A673 (cell line): ENCODE measurements around the gene ATAT1.

Experiments used
- EZH2 ChIP-seq: fragments of 200-600 bp; sonication (generic); IDR thresholded peaks from 2 replicates; pipeline ENCODE4 v1.6.1; 2017; ENCODE audit warnings: borderline replicate concordance, low read depth, mild to moderate bottlenecking, mixed read lengths, antibody characterized with exemption, low read length; ENCODE audit not compliant: poor library complexity, severe bottlenecking
- TF ChIP-seq, protein P1 (sequence below): fragments of 300-800, 200-600 bp; sonication (generic); conservative IDR thresholded peaks from 2 replicates; pipeline ENCODE4 v1.5.1; 2017; ENCODE audit warnings: low read depth, mild to moderate bottlenecking, antibody characterized with exemption, low read length, moderate library complexity, mixed read lengths

- TF ChIP-seq EZH2, result no peak
- TF ChIP-seq, protein P1, sequence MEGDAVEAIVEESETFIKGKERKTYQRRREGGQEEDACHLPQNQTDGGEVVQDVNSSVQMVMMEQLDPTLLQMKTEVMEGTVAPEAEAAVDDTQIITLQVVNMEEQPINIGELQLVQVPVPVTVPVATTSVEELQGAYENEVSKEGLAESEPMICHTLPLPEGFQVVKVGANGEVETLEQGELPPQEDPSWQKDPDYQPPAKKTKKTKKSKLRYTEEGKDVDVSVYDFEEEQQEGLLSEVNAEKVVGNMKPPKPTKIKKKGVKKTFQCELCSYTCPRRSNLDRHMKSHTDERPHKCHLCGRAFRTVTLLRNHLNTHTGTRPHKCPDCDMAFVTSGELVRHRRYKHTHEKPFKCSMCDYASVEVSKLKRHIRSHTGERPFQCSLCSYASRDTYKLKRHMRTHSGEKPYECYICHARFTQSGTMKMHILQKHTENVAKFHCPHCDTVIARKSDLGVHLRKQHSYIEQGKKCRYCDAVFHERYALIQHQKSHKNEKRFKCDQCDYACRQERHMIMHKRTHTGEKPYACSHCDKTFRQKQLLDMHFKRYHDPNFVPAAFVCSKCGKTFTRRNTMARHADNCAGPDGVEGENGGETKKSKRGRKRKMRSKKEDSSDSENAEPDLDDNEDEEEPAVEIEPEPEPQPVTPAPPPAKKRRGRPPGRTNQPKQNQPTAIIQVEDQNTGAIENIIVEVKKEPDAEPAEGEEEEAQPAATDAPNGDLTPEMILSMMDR, result no peak
Measured at GRCh38 chr6:30681766-30682142, 55.1 kb downstream of the ATAT1 start.
